A673 (cell line): ENCODE results near the gene ST7.

Experiments
- EZH2 ChIP-seq: fragments of 200-600 bp; sonication (generic); IDR thresholded peaks from 2 replicates; pipeline ENCODE4 v1.6.1; 2017; ENCODE audit warnings: borderline replicate concordance, low read depth, mild to moderate bottlenecking, mixed read lengths, antibody characterized with exemption, low read length; ENCODE audit not compliant: poor library complexity, severe bottlenecking
- TF ChIP-seq, protein P1 (sequence below): fragments of 300-800, 200-600 bp; sonication (generic); conservative IDR thresholded peaks from 2 replicates; pipeline ENCODE4 v1.5.1; 2017; ENCODE audit warnings: low read depth, mild to moderate bottlenecking, antibody characterized with exemption, low read length, moderate library complexity, mixed read lengths

DNA sequence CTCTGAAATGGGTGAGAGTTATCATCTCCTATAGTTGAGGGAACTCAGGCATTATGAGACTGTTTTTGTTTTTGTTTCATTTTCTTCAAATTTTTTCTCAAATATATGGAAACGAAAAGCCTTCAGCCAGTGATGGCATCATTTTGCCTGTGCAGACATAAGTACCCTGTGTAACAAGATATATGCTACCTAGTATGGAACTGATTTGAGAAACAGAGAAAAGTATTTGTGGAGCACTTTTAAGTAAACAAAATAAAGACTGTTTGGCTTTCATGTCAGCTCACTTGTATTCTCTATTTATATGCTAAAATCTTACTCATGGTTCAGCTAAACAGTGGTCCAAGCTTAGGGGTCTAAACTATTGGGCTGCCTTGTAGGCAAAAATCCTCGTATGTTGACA is 219.0 kb downstream of the ST7 start:
- TF ChIP-seq, protein P1, sequence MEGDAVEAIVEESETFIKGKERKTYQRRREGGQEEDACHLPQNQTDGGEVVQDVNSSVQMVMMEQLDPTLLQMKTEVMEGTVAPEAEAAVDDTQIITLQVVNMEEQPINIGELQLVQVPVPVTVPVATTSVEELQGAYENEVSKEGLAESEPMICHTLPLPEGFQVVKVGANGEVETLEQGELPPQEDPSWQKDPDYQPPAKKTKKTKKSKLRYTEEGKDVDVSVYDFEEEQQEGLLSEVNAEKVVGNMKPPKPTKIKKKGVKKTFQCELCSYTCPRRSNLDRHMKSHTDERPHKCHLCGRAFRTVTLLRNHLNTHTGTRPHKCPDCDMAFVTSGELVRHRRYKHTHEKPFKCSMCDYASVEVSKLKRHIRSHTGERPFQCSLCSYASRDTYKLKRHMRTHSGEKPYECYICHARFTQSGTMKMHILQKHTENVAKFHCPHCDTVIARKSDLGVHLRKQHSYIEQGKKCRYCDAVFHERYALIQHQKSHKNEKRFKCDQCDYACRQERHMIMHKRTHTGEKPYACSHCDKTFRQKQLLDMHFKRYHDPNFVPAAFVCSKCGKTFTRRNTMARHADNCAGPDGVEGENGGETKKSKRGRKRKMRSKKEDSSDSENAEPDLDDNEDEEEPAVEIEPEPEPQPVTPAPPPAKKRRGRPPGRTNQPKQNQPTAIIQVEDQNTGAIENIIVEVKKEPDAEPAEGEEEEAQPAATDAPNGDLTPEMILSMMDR: no peak
- no peak for TF ChIP-seq EZH2
